NB4 (cell line): ENCODE data around the gene PRKD1.
"Not testable (repeated sequence)": the region's sequence is repeated elsewhere in the genome, so short reads cannot be mapped to it uniquely, and the experiment has no call there.

Experiments
- DNase-seq: peaks from one replicate; pipeline ENCODE4 v3.0.0; 2010; ENCODE audit warnings: low read depth
- H3K4me3 ChIP-seq: one replicate; pipeline ENCODE4 v1.5.1; 2011; ENCODE audit warnings: mild to moderate bottlenecking, low read depth, low read length, moderate library complexity
- CTCF ChIP-seq: IDR thresholded peaks from one replicate; pipeline ENCODE4 v1.5.1; 2012; ENCODE audit warnings: low read depth, low read length
- MAX ChIP-seq: IDR thresholded peaks from 2 replicates; pipeline ENCODE4 v1.6.1; 2011; ENCODE audit warnings: low read depth, low read length
- MYC ChIP-seq: IDR thresholded peaks from 2 replicates; pipeline ENCODE4 v1.6.1; 2011; ENCODE audit warnings: low read depth, low read length
- POLR2A ChIP-seq: IDR thresholded peaks from 2 replicates; pipeline ENCODE4 v1.6.1; 2011; ENCODE audit warnings: mild to moderate bottlenecking; ENCODE audit not compliant: insufficient read length; ENCODE audit errors: extremely low read depth

PRKD1 gene

GRCh38 chr14:29851397-29851796, 76.2 kb downstream of the PRKD1 start:
- no peak for TF ChIP-seq MAX
- TF ChIP-seq POLR2A = no peak
- TF ChIP-seq MYC = no peak
- no peak for TF ChIP-seq CTCF
- DNase-seq = no peak
- H3K4me3 ChIP-seq = no peak overlapping the region

- DNase-seq = no peak
- TF ChIP-seq CTCF (no peak), POLR2A (no peak), MYC (no peak), MAX (no peak)
- no peak overlapping the region for H3K4me3 ChIP-seq
These were observed 80.6 kb downstream of the PRKD1 start for GRCh38 chr14:29847056-29847380.

GRCh38 chr14:29846339-29847055, 81.2 kb downstream of the PRKD1 start:
- no peak for DNase-seq
- TF ChIP-seq MAX = no peak
- no peak for TF ChIP-seq CTCF
- no peak for TF ChIP-seq POLR2A
- no peak for TF ChIP-seq MYC
- no peak overlapping the region for H3K4me3 ChIP-seq

- no peak for DNase-seq
- H3K4me3 ChIP-seq = no peak overlapping the region
- TF ChIP-seq POLR2A (no peak), MYC (no peak), MAX (no peak), CTCF (no peak)
These were observed 83.7 kb downstream of the PRKD1 start for GRCh38 chr14:29843981-29844380.

GRCh38 chr14:29842228-29842627, 85.4 kb downstream of the PRKD1 start:
- no peak overlapping the region for H3K4me3 ChIP-seq
- no peak for DNase-seq
- TF ChIP-seq MYC = no peak
- TF ChIP-seq MAX = no peak
- TF ChIP-seq POLR2A = no peak
- TF ChIP-seq CTCF = no peak

- not testable (repeated sequence) for DNase-seq, H3K4me3 ChIP-seq
These were observed 87.2 kb downstream of the PRKD1 start for GRCh38 chr14:29840369-29840892.

- not testable (repeated sequence) for DNase-seq, H3K4me3 ChIP-seq
These were observed 88.0 kb downstream of the PRKD1 start for GRCh38 chr14:29839691-29840090.
